ENCODE measurements around the gene SCAF11. TPM values are rescaled to one million over a fixed set of nuclear protein-coding genes. Genes with fewer than 3 reads are reported as not detected.

SCAF11 gene
- total RNA-seq, 1 donor from 2014 or later: 63.4 TPM

DNA sequence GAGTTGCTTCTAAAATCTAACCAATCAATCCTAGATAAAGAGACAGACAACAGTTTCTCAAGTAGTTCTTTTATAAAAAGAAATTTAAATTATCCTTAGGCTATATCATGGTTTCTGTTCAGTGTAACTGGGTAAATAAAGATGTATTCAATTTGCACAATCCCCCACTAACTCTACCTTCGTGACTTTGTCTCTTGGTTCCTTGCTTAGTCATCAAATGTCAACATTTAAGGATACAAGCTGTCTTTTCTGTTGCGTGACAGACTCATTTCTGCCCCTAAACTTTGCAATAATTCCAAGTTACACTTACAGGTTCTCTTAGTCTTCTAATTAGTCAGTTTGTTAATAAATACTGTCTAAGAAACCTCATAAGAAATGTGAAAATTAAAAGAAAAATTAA, 50.6 kb downstream of the SCAF11 start:
- Mint-ChIP-seq H3K27me3 (ENCODE audit: unreplicated experiment) (no peaks in the 10 kb centered on the region), H3K36me3 (ENCODE audit: unreplicated experiment) (no peaks in the 10 kb centered on the region), H3K27ac (ENCODE audit: unreplicated experiment) (no peak overlapping the region), H3K4me1 (ENCODE audit: low read depth, unreplicated experiment) (no peaks in the 10 kb centered on the region), H3K4me3 (ENCODE audit: unreplicated experiment) (no peak overlapping the region), H3K9me3 (ENCODE audit: unreplicated experiment) (no peaks in the 10 kb centered on the region)
- TF ChIP-seq, protein P1, sequence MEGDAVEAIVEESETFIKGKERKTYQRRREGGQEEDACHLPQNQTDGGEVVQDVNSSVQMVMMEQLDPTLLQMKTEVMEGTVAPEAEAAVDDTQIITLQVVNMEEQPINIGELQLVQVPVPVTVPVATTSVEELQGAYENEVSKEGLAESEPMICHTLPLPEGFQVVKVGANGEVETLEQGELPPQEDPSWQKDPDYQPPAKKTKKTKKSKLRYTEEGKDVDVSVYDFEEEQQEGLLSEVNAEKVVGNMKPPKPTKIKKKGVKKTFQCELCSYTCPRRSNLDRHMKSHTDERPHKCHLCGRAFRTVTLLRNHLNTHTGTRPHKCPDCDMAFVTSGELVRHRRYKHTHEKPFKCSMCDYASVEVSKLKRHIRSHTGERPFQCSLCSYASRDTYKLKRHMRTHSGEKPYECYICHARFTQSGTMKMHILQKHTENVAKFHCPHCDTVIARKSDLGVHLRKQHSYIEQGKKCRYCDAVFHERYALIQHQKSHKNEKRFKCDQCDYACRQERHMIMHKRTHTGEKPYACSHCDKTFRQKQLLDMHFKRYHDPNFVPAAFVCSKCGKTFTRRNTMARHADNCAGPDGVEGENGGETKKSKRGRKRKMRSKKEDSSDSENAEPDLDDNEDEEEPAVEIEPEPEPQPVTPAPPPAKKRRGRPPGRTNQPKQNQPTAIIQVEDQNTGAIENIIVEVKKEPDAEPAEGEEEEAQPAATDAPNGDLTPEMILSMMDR (IDR thresholded peaks at IDR 0.05; ENCODE audit: partially characterized antibody, unreplicated experiment): no peak
- no peak for DNase-seq

DNA sequence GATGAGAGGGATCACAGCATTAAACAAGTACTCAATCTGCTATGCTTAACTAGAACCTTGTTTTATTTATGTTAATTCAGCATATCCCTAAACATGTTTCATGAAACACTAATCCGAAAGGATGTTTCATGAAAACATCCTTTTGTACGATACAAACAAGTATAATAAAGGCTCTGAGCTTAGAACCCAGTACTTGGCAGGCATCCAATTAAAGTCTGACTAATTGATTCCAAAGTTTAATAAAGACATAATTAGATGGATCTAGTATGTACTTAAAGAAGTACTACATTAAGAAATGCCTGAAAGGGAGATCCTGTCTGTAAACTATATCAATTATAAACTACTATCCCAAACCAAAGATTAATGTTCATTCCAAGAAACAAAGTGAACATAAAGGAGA, 51.8 kb downstream of the SCAF11 start:
- H3K4me3 Mint-ChIP-seq (ENCODE audit: unreplicated experiment): no peak overlapping the region
- no peak for DNase-seq
- H3K27me3 Mint-ChIP-seq (ENCODE audit: unreplicated experiment): no peaks in the 10 kb centered on the region
- TF ChIP-seq, protein P1 (IDR thresholded peaks at IDR 0.05; ENCODE audit: partially characterized antibody, unreplicated experiment): no peak
- no peak overlapping the region for H3K27ac Mint-ChIP-seq (ENCODE audit: unreplicated experiment)
- no peaks in the 10 kb centered on the region for H3K4me1 Mint-ChIP-seq (ENCODE audit: low read depth, unreplicated experiment)
- no peaks in the 10 kb centered on the region for H3K9me3 Mint-ChIP-seq (ENCODE audit: unreplicated experiment)
- no peaks in the 10 kb centered on the region for H3K36me3 Mint-ChIP-seq (ENCODE audit: unreplicated experiment)

DNA sequence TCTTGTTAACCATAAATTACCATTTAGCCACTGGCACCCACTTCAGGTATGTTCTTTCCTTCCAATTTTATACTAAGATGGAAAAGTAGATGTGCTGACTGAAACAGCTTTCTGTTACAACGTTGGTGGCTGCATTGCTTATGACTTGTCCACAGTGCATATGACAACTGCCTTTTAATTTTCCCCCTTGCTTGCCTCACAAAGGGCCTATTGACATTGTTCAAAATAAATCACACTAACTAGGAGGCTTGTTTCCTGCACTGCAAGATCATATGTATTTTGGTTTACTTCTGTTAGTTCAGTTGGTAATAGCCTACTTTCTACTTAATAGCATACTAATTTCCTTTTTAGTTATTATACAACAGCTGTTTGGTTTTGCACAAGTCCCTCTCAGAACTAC, 55.4 kb downstream of the SCAF11 start:
- TF ChIP-seq, protein P1 (IDR thresholded peaks at IDR 0.05; ENCODE audit: partially characterized antibody, unreplicated experiment): no peak
- Mint-ChIP-seq H3K27me3 (ENCODE audit: unreplicated experiment) (no peaks in the 10 kb centered on the region), H3K9me3 (ENCODE audit: unreplicated experiment) (no peaks in the 10 kb centered on the region), H3K4me1 (ENCODE audit: low read depth, unreplicated experiment) (no peaks in the 10 kb centered on the region), H3K36me3 (ENCODE audit: unreplicated experiment) (no peaks in the 10 kb centered on the region), H3K27ac (ENCODE audit: unreplicated experiment) (no peak overlapping the region), H3K4me3 (ENCODE audit: unreplicated experiment) (no peak overlapping the region)
- no peak for DNase-seq

DNA sequence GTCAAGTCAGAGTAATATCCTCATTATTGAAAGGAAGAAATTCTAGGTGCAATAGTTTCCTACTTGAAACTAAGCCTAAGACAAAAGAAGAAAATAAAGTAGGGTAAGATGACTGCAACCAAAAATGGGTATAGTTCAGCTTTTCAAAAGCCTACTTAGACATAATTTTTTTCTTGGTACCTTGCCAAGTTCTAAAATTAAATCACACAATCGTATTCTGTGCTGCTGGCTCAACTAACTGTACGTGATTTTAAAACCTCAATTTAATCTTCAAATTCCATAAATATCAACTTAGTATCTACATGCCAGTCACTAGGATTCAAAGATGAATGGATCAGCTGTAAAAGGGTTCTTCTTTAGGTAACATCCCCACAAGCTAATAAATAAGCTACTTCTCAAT, 56.9 kb downstream of the SCAF11 start:
- no peak overlapping the region for H3K4me3 Mint-ChIP-seq (ENCODE audit: unreplicated experiment)
- H3K36me3 Mint-ChIP-seq (ENCODE audit: unreplicated experiment): no peaks in the 10 kb centered on the region
- DNase-seq: no peak
- no peaks in the 10 kb centered on the region for H3K9me3 Mint-ChIP-seq (ENCODE audit: unreplicated experiment)
- no peaks in the 10 kb centered on the region for H3K4me1 Mint-ChIP-seq (ENCODE audit: low read depth, unreplicated experiment)
- no peaks in the 10 kb centered on the region for H3K27me3 Mint-ChIP-seq (ENCODE audit: unreplicated experiment)
- no peak overlapping the region for H3K27ac Mint-ChIP-seq (ENCODE audit: unreplicated experiment)
- TF ChIP-seq, protein P1 (IDR thresholded peaks at IDR 0.05; ENCODE audit: partially characterized antibody, unreplicated experiment): no peak

DNA sequence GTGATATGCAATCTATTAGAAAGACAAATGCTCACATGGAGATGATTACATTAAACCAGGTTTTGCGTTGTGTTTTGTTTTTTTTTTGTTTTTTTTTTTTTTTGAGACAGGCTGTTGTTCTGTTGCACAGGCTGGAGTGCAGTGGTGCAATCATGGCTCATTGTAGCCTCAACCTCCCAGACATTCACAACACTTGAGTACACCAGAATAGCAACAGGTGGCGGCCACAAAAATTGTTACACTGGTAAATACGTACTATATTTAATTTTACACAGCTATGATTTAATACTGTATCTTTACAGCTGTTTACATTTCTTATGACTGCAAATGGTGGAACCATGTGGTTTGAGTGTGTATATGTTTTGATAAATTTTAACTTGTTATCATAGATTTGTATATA, 60.0 kb downstream of the SCAF11 start:
- Mint-ChIP-seq H3K4me3 (ENCODE audit: unreplicated experiment) (no peak overlapping the region), H3K9me3 (ENCODE audit: unreplicated experiment) (no peaks in the 10 kb centered on the region), H3K27me3 (ENCODE audit: unreplicated experiment) (peaks cover 2% of the 10 kb centered on the region), H3K27ac (ENCODE audit: unreplicated experiment) (no peak overlapping the region), H3K4me1 (ENCODE audit: low read depth, unreplicated experiment) (no peaks in the 10 kb centered on the region), H3K36me3 (ENCODE audit: unreplicated experiment) (peaks cover 14% of the 10 kb centered on the region)
- TF ChIP-seq, protein P1 (IDR thresholded peaks at IDR 0.05; ENCODE audit: partially characterized antibody, unreplicated experiment): no peak
- no peak for DNase-seq

Data from glutamatergic neuron (in vitro differentiated cells).